ENCODE data around the gene HOXD12. TPM values are rescaled to one million over a fixed set of nuclear protein-coding genes. Genes with fewer than 3 reads are reported as not detected.
A peak's percentile ranks its signal among the peaks of the same experiment; 100 is the strongest.

HOXD12 gene, protein sequence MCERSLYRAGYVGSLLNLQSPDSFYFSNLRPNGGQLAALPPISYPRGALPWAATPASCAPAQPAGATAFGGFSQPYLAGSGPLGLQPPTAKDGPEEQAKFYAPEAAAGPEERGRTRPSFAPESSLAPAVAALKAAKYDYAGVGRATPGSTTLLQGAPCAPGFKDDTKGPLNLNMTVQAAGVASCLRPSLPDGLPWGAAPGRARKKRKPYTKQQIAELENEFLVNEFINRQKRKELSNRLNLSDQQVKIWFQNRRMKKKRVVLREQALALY
- total RNA-seq (2021; ENCODE audit: unreplicated experiment) (0.13 TPM), Bru-seq, nascent RNA (not detected), BruChase-seq, experiment 1, labeled RNA remaining after a 2-hour chase (percentile 21 among the genes with signal in this experiment), BruChase-seq, experiment 2, labeled RNA remaining after a 6-hour chase (percentile 36 among the genes with signal in this experiment)
- polyA plus RNA-seq (2012; ENCODE audit: insufficient read length), result not detected
- long read RNA-seq, result 0 reads

GRCh38 chr2:176099728-176100546 is at the start of gene HOXD12:
TSS of gene HOXD12 (plus strand) at chr2:176099795. CDS start at chr2:176099802, 7 bp downstream.
- BruUV-seq (replicated peaks), result no TSS peak
- TF ChIP-seq SIN3A (IDR thresholded peaks at IDR 0.05; ENCODE audit: borderline replicate concordance, insufficient read depth, low read depth, low read length), result no peak
- TF ChIP-seq, protein P1, sequence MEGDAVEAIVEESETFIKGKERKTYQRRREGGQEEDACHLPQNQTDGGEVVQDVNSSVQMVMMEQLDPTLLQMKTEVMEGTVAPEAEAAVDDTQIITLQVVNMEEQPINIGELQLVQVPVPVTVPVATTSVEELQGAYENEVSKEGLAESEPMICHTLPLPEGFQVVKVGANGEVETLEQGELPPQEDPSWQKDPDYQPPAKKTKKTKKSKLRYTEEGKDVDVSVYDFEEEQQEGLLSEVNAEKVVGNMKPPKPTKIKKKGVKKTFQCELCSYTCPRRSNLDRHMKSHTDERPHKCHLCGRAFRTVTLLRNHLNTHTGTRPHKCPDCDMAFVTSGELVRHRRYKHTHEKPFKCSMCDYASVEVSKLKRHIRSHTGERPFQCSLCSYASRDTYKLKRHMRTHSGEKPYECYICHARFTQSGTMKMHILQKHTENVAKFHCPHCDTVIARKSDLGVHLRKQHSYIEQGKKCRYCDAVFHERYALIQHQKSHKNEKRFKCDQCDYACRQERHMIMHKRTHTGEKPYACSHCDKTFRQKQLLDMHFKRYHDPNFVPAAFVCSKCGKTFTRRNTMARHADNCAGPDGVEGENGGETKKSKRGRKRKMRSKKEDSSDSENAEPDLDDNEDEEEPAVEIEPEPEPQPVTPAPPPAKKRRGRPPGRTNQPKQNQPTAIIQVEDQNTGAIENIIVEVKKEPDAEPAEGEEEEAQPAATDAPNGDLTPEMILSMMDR (IDR thresholded peaks at IDR 0.05), result no peak
- TF ChIP-seq POLR2AphosphoS5 (IDR thresholded peaks at IDR 0.05; ENCODE audit: low read depth, low read length), result no peak
- no peak for TF ChIP-seq REST (IDR thresholded peaks at IDR 0.05; ENCODE audit: insufficient read depth in 1 of 2, low read depth in 2 of 2, low read length in 1 of 2)
- no peak for TF ChIP-seq TCF7L2 (IDR thresholded peaks at IDR 0.05; ENCODE audit: low read depth, low read length)
- Histone ChIP-seq H3K27me3 (ENCODE audit: control insufficient read depth, insufficient read depth, low read length) (peaks cover 5% of the 10 kb centered on the region), H3K4me3 (ENCODE audit: low read depth in 2 of 2, low read length in 2 of 2) (peak within 1 kb of the TSS in 1 of 2 experiments; percentile 87; a peak in 2 of 4 replicates), H3K27ac (ENCODE audit: low read length) (no peak within 1 kb of the TSS), H3K36me3 (ENCODE audit: control insufficient read depth, insufficient read depth, low read length) (no peaks in the 10 kb centered on the region), H3K9me3 (ENCODE audit: control insufficient read depth, insufficient read depth, low read depth, low read length) (no peaks in the 10 kb centered on the region), H3K4me1 (ENCODE audit: control insufficient read depth, insufficient read depth, low read length) (peaks cover 18% of the 10 kb centered on the region)
- no peak for DNase-seq (ENCODE audit: low read depth, low spot score)
- in situ Hi-C loops (cut with HindIII; ENCODE audit: low pct_unique_long_range_greater_than_20kb, low sequenced_read_pairs), result no loop called here
- ChIA-PET POLR2A (no interaction called here), CTCF (no interaction called here)
- ATAC-seq, result no peak
- intact Hi-C loops (cut with micrococcal nuclease; ENCODE audit: unreplicated experiment), result loop anchor here (5.0 kb wide), 3 partner anchors 848 to 1403 kb away; no protein-coding TSS in a partner anchor

GRCh38 chr2:176056406-176056805 is 43.2 kb upstream of the HOXD12 start:
- no TSS peak for BruUV-seq (replicated peaks)
- Histone ChIP-seq H3K27ac (ENCODE audit: low read length) (no peak overlapping the region), H3K9me3 (ENCODE audit: control insufficient read depth, insufficient read depth, low read depth, low read length) (no peaks in the 10 kb centered on the region), H3K4me1 (ENCODE audit: control insufficient read depth, insufficient read depth, low read length) (no peaks in the 10 kb centered on the region), H3K27me3 (ENCODE audit: control insufficient read depth, insufficient read depth, low read length) (no peaks in the 10 kb centered on the region), H3K36me3 (ENCODE audit: control insufficient read depth, insufficient read depth, low read length) (no peaks in the 10 kb centered on the region), H3K4me3 (ENCODE audit: low read depth in 2 of 2, low read length in 2 of 2) (no peak overlapping the region)
- ChIA-PET CTCF (no interaction called here), POLR2A (no interaction called here)
- ATAC-seq (no peak), DNase-seq (ENCODE audit: low read depth, low spot score) (no peak)
- TF ChIP-seq TCF7L2 (IDR thresholded peaks at IDR 0.05; ENCODE audit: low read depth, low read length) (no peak), SIN3A (IDR thresholded peaks at IDR 0.05; ENCODE audit: borderline replicate concordance, insufficient read depth, low read depth, low read length) (no peak)
- in situ Hi-C loops (cut with HindIII; ENCODE audit: low pct_unique_long_range_greater_than_20kb, low sequenced_read_pairs), result no loop called here
- intact Hi-C loops (cut with micrococcal nuclease; ENCODE audit: unreplicated experiment), result no loop called here

Data from Panc1 (cell line).